HEK293 (cell line): Measurements from ENCODE around the gene DCST1.

Experiments used
- CTCF ChIA-PET: fragments of 350-600 bp; formaldehyde crosslinking; extraction: SDS; loops from one replicate; lab custom pipeline; 2021; ENCODE audit warnings: antibody characterized with exemption; lab: Yijun Ruan, JAX
- POLR2A ChIA-PET: fragments of 300-600 bp; formaldehyde crosslinking; extraction: SDS; loops from one replicate; lab custom pipeline; 2020; ENCODE audit warnings: antibody characterized with exemption, inconsistent platforms; lab: Yijun Ruan, JAX
- H3K27ac ChIP-seq: fragments of 200-500 bp; sonication (Bioruptor generic); 2 replicates; pipeline ENCODE4 v1.5.1; 2014; ENCODE audit warnings: low read depth, low read length, control low read depth, inconsistent platforms; ENCODE audit errors: extremely low read depth
- H3K36me3 ChIP-seq, 2 experiments: fragments of 200-500 bp in 1 of 2; sonication (Bioruptor generic) in 1 of 2; 1 replicate in 1 of 2; 2 replicates in 1 of 2; pipeline ENCODE4 v1.5.1; 2014 to 2017; ENCODE audit warnings: inconsistent platforms in 2 of 2, low read length in 2 of 2; ENCODE audit not compliant: control insufficient read depth in 2 of 2, insufficient read depth in 1 of 2
- H3K4me1 ChIP-seq: fragments of 200-500 bp; sonication (Bioruptor generic); 2 replicates; pipeline ENCODE4 v1.5.1; 2014; ENCODE audit warnings: mild to moderate bottlenecking, low read length, inconsistent platforms; ENCODE audit not compliant: control insufficient read depth, insufficient read depth
- H3K4me3 ChIP-seq: 2 replicates; pipeline ENCODE4 v1.5.1; 2011; ENCODE audit warnings: low read depth, mild to moderate bottlenecking, control low read depth, low read length, moderate library complexity
- H3K9me3 ChIP-seq: fragments of 200-500 bp; sonication (Bioruptor generic); 2 replicates; pipeline ENCODE4 v1.5.1; 2014; ENCODE audit warnings: low read depth, low read length, inconsistent platforms; ENCODE audit not compliant: control insufficient read depth, insufficient read depth
- BCL11A ChIP-seq: fragments of 450-650 bp; formaldehyde crosslinking; IDR thresholded peaks from 2 replicates; pipeline ENCODE4 v1.5.1; 2016; ENCODE audit warnings: low read depth, missing biosample characterization, missing genetic modification characterization
- BCL6B ChIP-seq: fragments of 450-650 bp; formaldehyde crosslinking; IDR thresholded peaks from 2 replicates; pipeline ENCODE4 v1.5.1; 2017; ENCODE audit warnings: missing biosample characterization, missing genetic modification characterization
- GLIS2 ChIP-seq: fragments of 450-650 bp; formaldehyde crosslinking; IDR thresholded peaks from 2 replicates; pipeline ENCODE4 v1.5.1; 2016; ENCODE audit warnings: missing biosample characterization, missing genetic modification characterization
- KLF8 ChIP-seq: fragments of 450-650 bp; formaldehyde crosslinking; IDR thresholded peaks from 2 replicates; pipeline ENCODE4 v1.5.1; 2016; ENCODE audit warnings: missing biosample characterization, missing genetic modification characterization
- PRDM10 ChIP-seq: fragments of 450-650 bp; formaldehyde crosslinking; IDR thresholded peaks from 2 replicates; pipeline ENCODE4 v1.5.1; 2016; ENCODE audit warnings: missing biosample characterization, missing genetic modification characterization
- REPIN1 ChIP-seq: fragments of 450-650 bp; formaldehyde crosslinking; IDR thresholded peaks from 2 replicates; pipeline ENCODE4 v1.5.1; 2017; ENCODE audit warnings: missing biosample characterization, missing genetic modification characterization, low read depth
- TCF7L2 ChIP-seq: IDR thresholded peaks from 2 replicates; pipeline ENCODE4 v1.6.1; 2011; ENCODE audit warnings: low read depth, mild to moderate bottlenecking, inconsistent platforms, low read length, moderate library complexity, borderline replicate concordance
- ZBTB20 ChIP-seq: fragments of 450-650 bp; formaldehyde crosslinking; IDR thresholded peaks from 2 replicates; pipeline ENCODE4 v1.5.1; 2016; ENCODE audit warnings: missing biosample characterization, missing genetic modification characterization
- ZEB2 ChIP-seq: fragments of 450-650 bp; formaldehyde crosslinking; IDR thresholded peaks from 2 replicates; pipeline ENCODE4 v1.5.1; 2016; ENCODE audit warnings: missing biosample characterization, missing genetic modification characterization
- ZFP3 ChIP-seq: fragments of 450-650 bp; formaldehyde crosslinking; IDR thresholded peaks from 2 replicates; pipeline ENCODE4 v1.5.1; 2016; ENCODE audit warnings: low read depth, missing biosample characterization, missing genetic modification characterization
- ZFP41 ChIP-seq: fragments of 450-650 bp; formaldehyde crosslinking; IDR thresholded peaks from 2 replicates; pipeline ENCODE4 v1.5.1; 2016; ENCODE audit warnings: missing biosample characterization, missing genetic modification characterization, borderline replicate concordance
- ZNF10 ChIP-seq: fragments of 450-650 bp; formaldehyde crosslinking; IDR thresholded peaks from 2 replicates; pipeline ENCODE4 v1.5.1; 2017; ENCODE audit warnings: missing biosample characterization, missing genetic modification characterization
- ZNF221 ChIP-seq: fragments of 450-650 bp; formaldehyde crosslinking; IDR thresholded peaks from 2 replicates; pipeline ENCODE4 v1.5.1; 2017; ENCODE audit warnings: missing biosample characterization, missing genetic modification characterization, borderline replicate concordance
- ZNF24 ChIP-seq: fragments of 450-650 bp; formaldehyde crosslinking; IDR thresholded peaks from 2 replicates; pipeline ENCODE4 v1.5.1; 2016; ENCODE audit warnings: missing biosample characterization, missing genetic modification characterization
- ZNF248 ChIP-seq: fragments of 450-650 bp; formaldehyde crosslinking; IDR thresholded peaks from 2 replicates; pipeline ENCODE4 v1.5.1; 2017; ENCODE audit warnings: missing biosample characterization, missing genetic modification characterization
- ZNF266 ChIP-seq: fragments of 450-650 bp; formaldehyde crosslinking; IDR thresholded peaks from 2 replicates; pipeline ENCODE4 v1.5.1; 2016; ENCODE audit warnings: missing biosample characterization, missing genetic modification characterization, low read depth
- ZNF518A ChIP-seq: fragments of 450-650 bp; formaldehyde crosslinking; conservative IDR thresholded peaks from 2 replicates; pipeline ENCODE4 v1.5.1; 2016; ENCODE audit warnings: low read depth, missing biosample characterization, missing genetic modification characterization
- ZNF76 ChIP-seq: fragments of 450-650 bp; formaldehyde crosslinking; IDR thresholded peaks from 2 replicates; pipeline ENCODE4; 2016; ENCODE audit warnings: low read depth, missing biosample characterization, missing genetic modification characterization, borderline replicate concordance
- ZNF792 ChIP-seq: fragments of 450-650 bp; formaldehyde crosslinking; IDR thresholded peaks from 2 replicates; pipeline ENCODE4 v1.5.1; 2016; ENCODE audit warnings: missing biosample characterization, missing genetic modification characterization
- TF ChIP-seq, protein P1 (sequence below): fragments of 450-650 bp; IDR thresholded peaks from 2 replicates; pipeline ENCODE4 v1.5.1; 2018; ENCODE audit warnings: missing biosample characterization, mild to moderate bottlenecking, missing genetic modification characterization
- TF ChIP-seq, protein P2 (sequence below): fragments of 450-650 bp; formaldehyde crosslinking; IDR thresholded peaks from 2 replicates; pipeline ENCODE4 v1.5.1; 2017; ENCODE audit warnings: missing biosample characterization, missing genetic modification characterization

DCST1 gene

GRCh38 chr1:155003766-155004351, 29.8 kb upstream of the DCST1 start (continued):
- TF ChIP-seq TCF7L2 (no peak), KLF8 (peak; percentile 47; the same call in 1 of the 2 replicates), ZNF24 (tag by site-specific recombination) (no peak), ZNF248 (tag by site-specific recombination) (no peak), ZFP3 (tag by site-specific recombination) (no peak), ZNF792 (tag by site-specific recombination) (no peak)
- TF ChIP-seq, protein P1, sequence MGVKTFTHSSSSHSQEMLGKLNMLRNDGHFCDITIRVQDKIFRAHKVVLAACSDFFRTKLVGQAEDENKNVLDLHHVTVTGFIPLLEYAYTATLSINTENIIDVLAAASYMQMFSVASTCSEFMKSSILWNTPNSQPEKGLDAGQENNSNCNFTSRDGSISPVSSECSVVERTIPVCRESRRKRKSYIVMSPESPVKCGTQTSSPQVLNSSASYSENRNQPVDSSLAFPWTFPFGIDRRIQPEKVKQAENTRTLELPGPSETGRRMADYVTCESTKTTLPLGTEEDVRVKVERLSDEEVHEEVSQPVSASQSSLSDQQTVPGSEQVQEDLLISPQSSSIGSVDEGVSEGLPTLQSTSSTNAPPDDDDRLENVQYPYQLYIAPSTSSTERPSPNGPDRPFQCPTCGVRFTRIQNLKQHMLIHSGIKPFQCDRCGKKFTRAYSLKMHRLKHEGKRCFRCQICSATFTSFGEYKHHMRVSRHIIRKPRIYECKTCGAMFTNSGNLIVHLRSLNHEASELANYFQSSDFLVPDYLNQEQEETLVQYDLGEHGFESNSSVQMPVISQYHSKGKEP (tag by site-specific recombination): no peak
- TF ChIP-seq, all 188 proteins: peak for 25

DNA sequence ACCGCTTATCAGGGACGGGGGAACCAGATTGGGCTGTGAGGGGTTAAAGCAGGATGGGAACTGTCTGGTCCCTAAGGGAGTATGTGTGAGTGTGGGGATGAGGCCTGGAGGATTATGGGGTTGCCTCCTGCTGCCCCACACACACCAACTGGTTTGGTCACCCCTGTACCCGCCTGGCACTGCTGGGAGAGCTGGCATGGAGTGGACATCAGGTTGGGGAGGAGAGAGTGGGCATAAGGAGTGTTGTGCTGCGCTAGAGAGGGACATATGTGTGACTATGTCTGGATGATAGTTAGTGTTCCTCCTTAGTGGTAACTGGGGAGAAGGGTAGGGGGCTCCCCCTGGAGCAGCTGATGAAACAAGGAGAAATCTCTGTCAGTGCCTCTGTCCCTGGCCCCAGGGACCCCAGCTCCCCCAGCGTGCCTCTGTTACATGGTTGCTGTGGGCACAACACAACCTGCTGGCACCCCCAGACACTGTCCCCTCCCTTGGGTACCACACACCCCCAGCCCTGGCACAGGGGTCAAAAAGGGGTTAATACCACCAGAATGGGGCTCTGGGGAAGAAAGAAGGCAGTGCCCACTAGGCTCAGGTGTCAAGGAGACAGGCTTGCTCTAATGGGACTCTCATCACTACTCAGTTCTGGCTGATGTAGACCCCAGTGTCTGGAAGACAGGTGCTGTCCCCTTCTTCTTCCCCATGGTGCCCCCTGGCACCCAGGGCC, 29.1 kb upstream of the DCST1 start:
- H3K4me3 ChIP-seq: peak overlapping the region; percentile 50
- peak overlapping the region; percentile 87; the same call in 1 of the 2 replicates for H3K27ac ChIP-seq
- TF ChIP-seq ZNF518A (tag by site-specific recombination): 0 out of 2 replicates have a peak, but pooled peaks have one; percentile 9
- TF ChIP-seq ZBTB20: 0 out of 2 replicates have a peak, but pooled peaks have one; percentile 34
- no peak for TF ChIP-seq BCL6B
- no peak for TF ChIP-seq ZFP41
- TF ChIP-seq BCL11A (tag by site-specific recombination): 0 out of 2 replicates have a peak, but pooled peaks have one; percentile 32
- TF ChIP-seq ZEB2 (tag by site-specific recombination): peak; percentile 48; the same call in 1 of the 2 replicates
- TF ChIP-seq ZNF266: peak; percentile 23; the same call in 1 of the 2 replicates
- no peak for TF ChIP-seq GLIS2 (tag by site-specific recombination)
- no peak for TF ChIP-seq ZNF221
- peak; percentile 74; the same call in 1 of the 2 replicates for TF ChIP-seq ZNF76 (tag by site-specific recombination)
- TF ChIP-seq, protein P2, sequence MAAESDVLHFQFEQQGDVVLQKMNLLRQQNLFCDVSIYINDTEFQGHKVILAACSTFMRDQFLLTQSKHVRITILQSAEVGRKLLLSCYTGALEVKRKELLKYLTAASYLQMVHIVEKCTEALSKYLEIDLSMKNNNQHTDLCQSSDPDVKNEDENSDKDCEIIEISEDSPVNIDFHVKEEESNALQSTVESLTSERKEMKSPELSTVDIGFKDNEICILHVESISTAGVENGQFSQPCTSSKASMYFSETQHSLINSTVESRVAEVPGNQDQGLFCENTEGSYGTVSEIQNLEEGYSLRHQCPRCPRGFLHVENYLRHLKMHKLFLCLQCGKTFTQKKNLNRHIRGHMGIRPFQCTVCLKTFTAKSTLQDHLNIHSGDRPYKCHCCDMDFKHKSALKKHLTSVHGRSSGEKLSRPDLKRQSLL (tag by site-specific recombination): no peak
- no peak for TF ChIP-seq REPIN1 (tag by site-specific recombination)
- peak; percentile 83; the same call in 1 of the 2 replicates for TF ChIP-seq ZNF10
- peak; percentile 75; the same call in 1 of the 2 replicates for TF ChIP-seq PRDM10

More for the DNA sequence above, 29.1 kb upstream of the DCST1 start:
- no peaks in the 10 kb centered on the region for H3K9me3 ChIP-seq
- H3K36me3 ChIP-seq: no peaks in the 10 kb centered on the region
- ChIA-PET POLR2A (interaction anchor here (0.9 to 2.1 kb wide), 4 partner anchors 8 to 43 kb away, joined by 3 to 9 read pairs (median 6); partner anchors contain the start of genes FLAD1 and PYGO2), CTCF (interaction anchor here (1.2 to 2.1 kb wide), 3 partner anchors 12 to 81 kb away, joined by 3 to 11 read pairs (median 5); partner anchors contain the start of gene ADAM15)
- peaks cover 13% of the 10 kb centered on the region for H3K4me1 ChIP-seq
